H7 (cell line): ENCODE measurements around the gene HSFX3. TPM values are rescaled to one million over a fixed set of nuclear protein-coding genes. Genes with fewer than 3 reads are reported as not detected.
"Not testable (repeated sequence)": the region's sequence is repeated elsewhere in the genome, so short reads cannot be mapped to it uniquely, and the experiment has no call there.

Experiments used
- DNase-seq: peaks from one replicate; pipeline ENCODE4 v3.0.0; 2012
- H3K27me3 ChIP-seq: 2 replicates; pipeline ENCODE4 v1.6.0; 2011; ENCODE audit warnings: mild to moderate bottlenecking, low read length; ENCODE audit not compliant: control insufficient read depth, insufficient read depth
- H3K36me3 ChIP-seq: replicated peaks from 2 replicates; pipeline ENCODE4 v1.5.1; 2011; ENCODE audit warnings: low read length; ENCODE audit not compliant: control insufficient read depth, insufficient read depth
- H3K4me3 ChIP-seq: 2 replicates; pipeline ENCODE4 v1.5.1; 2011; ENCODE audit warnings: low read depth, mild to moderate bottlenecking, control low read depth, low read length, moderate library complexity; ENCODE audit not compliant: insufficient read depth
- total RNA-seq: library from RNA; depleted of rRNA; stranded (reverse); fragments of >200 nt; shearing (Covaris generic); gene quantifications from 2 replicates; pipeline ENCODE4 v1.2.3, GENCODE V29; 2014

Gene HSFX3
- total RNA-seq, 1 experiment from 2014 or later, result not detected

- DNase-seq, H3K4me3 ChIP-seq, H3K36me3 ChIP-seq, H3K27me3 ChIP-seq: not testable (repeated sequence)
Measured at GRCh38 chrX:149533999-149534398, 15.7 kb downstream of the HSFX3 start.

GRCh38 chrX:149532868-149533267, 16.9 kb downstream of the HSFX3 start:
- not testable (repeated sequence) for DNase-seq, H3K27me3 ChIP-seq, H3K36me3 ChIP-seq, H3K4me3 ChIP-seq

GRCh38 chrX:149531599-149531998, 18.1 kb downstream of the HSFX3 start:
- Histone ChIP-seq H3K27me3 (no peaks in the 10 kb centered on the region), H3K4me3 (no peak overlapping the region), H3K36me3 (no peaks in the 10 kb centered on the region)
- no peak for DNase-seq

- DNase-seq, result no peak
- H3K36me3 ChIP-seq, result no peaks in the 10 kb centered on the region
- H3K4me3 ChIP-seq, result no peak overlapping the region
- H3K27me3 ChIP-seq, result no peaks in the 10 kb centered on the region
Measured at GRCh38 chrX:149528381-149528780, 21.3 kb downstream of the HSFX3 start.

- Histone ChIP-seq H3K36me3 (no peaks in the 10 kb centered on the region), H3K27me3 (no peaks in the 10 kb centered on the region), H3K4me3 (no peak overlapping the region)
- peak; percentile 41 for DNase-seq
Measured at GRCh38 chrX:149527705-149528104, 22.0 kb downstream of the HSFX3 start.

GRCh38 chrX:149526318-149527033, 23.2 kb downstream of the HSFX3 start:
- not testable (repeated sequence) for H3K4me3 ChIP-seq, H3K36me3 ChIP-seq, DNase-seq, H3K27me3 ChIP-seq

- not testable (repeated sequence) for H3K36me3 ChIP-seq, H3K4me3 ChIP-seq, H3K27me3 ChIP-seq, DNase-seq
Measured at GRCh38 chrX:149525903-149526302, 23.8 kb downstream of the HSFX3 start.

- not testable (repeated sequence) for H3K4me3 ChIP-seq, H3K36me3 ChIP-seq, DNase-seq, H3K27me3 ChIP-seq
Measured at GRCh38 chrX:149525389-149525788, 24.3 kb downstream of the HSFX3 start.

GRCh38 chrX:149522916-149523315, 26.8 kb downstream of the HSFX3 start:
- Histone ChIP-seq H3K4me3 (no peak overlapping the region), H3K27me3 (no peaks in the 10 kb centered on the region), H3K36me3 (no peaks in the 10 kb centered on the region)
- DNase-seq, result no peak

GRCh38 chrX:149521438-149521837, 28.3 kb downstream of the HSFX3 start:
- no peak for DNase-seq
- Histone ChIP-seq H3K27me3 (no peaks in the 10 kb centered on the region), H3K4me3 (no peak overlapping the region), H3K36me3 (no peaks in the 10 kb centered on the region)

- DNase-seq, H3K4me3 ChIP-seq, H3K27me3 ChIP-seq, H3K36me3 ChIP-seq: not testable (repeated sequence)
Measured at GRCh38 chrX:149520636-149521277, 29.0 kb downstream of the HSFX3 start.

- H3K4me3 ChIP-seq, result no peak overlapping the region
- H3K36me3 ChIP-seq, result no peaks in the 10 kb centered on the region
- no peak for DNase-seq
- no peaks in the 10 kb centered on the region for H3K27me3 ChIP-seq
Measured at GRCh38 chrX:149518236-149518635, 31.5 kb downstream of the HSFX3 start.

- Histone ChIP-seq H3K36me3 (no peaks in the 10 kb centered on the region), H3K4me3 (no peak overlapping the region), H3K27me3 (no peaks in the 10 kb centered on the region)
- no peak for DNase-seq
Measured at GRCh38 chrX:149517308-149517707, 32.4 kb downstream of the HSFX3 start.

GRCh38 chrX:149516604-149517003, 33.1 kb downstream of the HSFX3 start:
- no peak for DNase-seq
- no peaks in the 10 kb centered on the region for H3K27me3 ChIP-seq
- H3K4me3 ChIP-seq, result no peak overlapping the region
- H3K36me3 ChIP-seq, result no peaks in the 10 kb centered on the region

- no peaks in the 10 kb centered on the region for H3K27me3 ChIP-seq
- no peak overlapping the region for H3K4me3 ChIP-seq
- no peak for DNase-seq
- no peaks in the 10 kb centered on the region for H3K36me3 ChIP-seq
Measured at GRCh38 chrX:149515954-149516602, 33.6 kb downstream of the HSFX3 start.
